PC-3 (cell line): Measurements from ENCODE around the gene PFKM.

Experiments
- EZH2phosphoT487 ChIP-seq: fragments of 300-600 bp; sonication (generic); IDR thresholded peaks from 2 replicates; pipeline ENCODE4 v1.6.1; 2018; ENCODE audit warnings: mild to moderate bottlenecking, antibody characterized with exemption, low read length, borderline replicate concordance
- TF ChIP-seq, protein P1 (sequence below): fragments of 300-600 bp; sonication (generic); conservative IDR thresholded peaks from 2 replicates; pipeline ENCODE4 v1.5.1; 2017; ENCODE audit warnings: antibody characterized with exemption, low read depth, mild to moderate bottlenecking, low read length

GRCh38 chr12:48072266-48072665, 46.9 kb upstream of the PFKM start:
- TF ChIP-seq, protein P1, sequence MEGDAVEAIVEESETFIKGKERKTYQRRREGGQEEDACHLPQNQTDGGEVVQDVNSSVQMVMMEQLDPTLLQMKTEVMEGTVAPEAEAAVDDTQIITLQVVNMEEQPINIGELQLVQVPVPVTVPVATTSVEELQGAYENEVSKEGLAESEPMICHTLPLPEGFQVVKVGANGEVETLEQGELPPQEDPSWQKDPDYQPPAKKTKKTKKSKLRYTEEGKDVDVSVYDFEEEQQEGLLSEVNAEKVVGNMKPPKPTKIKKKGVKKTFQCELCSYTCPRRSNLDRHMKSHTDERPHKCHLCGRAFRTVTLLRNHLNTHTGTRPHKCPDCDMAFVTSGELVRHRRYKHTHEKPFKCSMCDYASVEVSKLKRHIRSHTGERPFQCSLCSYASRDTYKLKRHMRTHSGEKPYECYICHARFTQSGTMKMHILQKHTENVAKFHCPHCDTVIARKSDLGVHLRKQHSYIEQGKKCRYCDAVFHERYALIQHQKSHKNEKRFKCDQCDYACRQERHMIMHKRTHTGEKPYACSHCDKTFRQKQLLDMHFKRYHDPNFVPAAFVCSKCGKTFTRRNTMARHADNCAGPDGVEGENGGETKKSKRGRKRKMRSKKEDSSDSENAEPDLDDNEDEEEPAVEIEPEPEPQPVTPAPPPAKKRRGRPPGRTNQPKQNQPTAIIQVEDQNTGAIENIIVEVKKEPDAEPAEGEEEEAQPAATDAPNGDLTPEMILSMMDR, result no peak
- no peak for TF ChIP-seq EZH2phosphoT487
